ENCODE measurements around the gene KCNG2.

DNA sequence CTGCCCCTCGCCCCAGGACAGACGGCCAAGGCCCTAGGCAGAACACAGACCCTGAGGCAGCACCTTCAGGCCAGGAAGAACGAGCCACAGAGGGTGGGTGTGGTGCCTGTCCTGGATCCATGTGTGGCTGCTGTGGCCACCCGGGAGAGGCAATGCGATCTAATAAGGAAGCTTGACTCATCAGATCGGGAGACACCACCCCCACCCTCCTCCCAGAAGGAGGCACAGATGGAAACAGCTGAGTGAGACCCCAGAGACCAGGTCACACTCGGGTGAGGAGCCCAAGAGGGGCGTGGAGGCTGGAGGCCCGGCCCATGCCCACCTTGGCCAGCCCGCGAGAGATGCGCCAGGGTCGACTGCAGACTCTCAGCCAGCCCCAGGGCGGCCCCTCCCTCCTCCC lies 20.3 kb downstream of the KCNG2 start:
- TF ChIP-seq SMC3 (conservative IDR thresholded peaks at IDR 0.05; ENCODE audit: poor library complexity) (no peak), EP300 (conservative IDR thresholded peaks at IDR 0.05; ENCODE audit: poor library complexity, severe bottlenecking) (no peak), POLR2AphosphoS5 (IDR thresholded peaks at IDR 0.05) (no peak), RAD21 (conservative IDR thresholded peaks at IDR 0.05) (no peak), EZH2 (IDR thresholded peaks at IDR 0.05; ENCODE audit: borderline replicate concordance, insufficient read depth, low read length, poor library complexity, severe bottlenecking) (no peak), TAF1 (IDR thresholded peaks at IDR 0.05; ENCODE audit: low read depth) (no peak), MXI1 (conservative IDR thresholded peaks at IDR 0.05; ENCODE audit: poor library complexity, severe bottlenecking) (no peak)
- TF ChIP-seq, protein P1, sequence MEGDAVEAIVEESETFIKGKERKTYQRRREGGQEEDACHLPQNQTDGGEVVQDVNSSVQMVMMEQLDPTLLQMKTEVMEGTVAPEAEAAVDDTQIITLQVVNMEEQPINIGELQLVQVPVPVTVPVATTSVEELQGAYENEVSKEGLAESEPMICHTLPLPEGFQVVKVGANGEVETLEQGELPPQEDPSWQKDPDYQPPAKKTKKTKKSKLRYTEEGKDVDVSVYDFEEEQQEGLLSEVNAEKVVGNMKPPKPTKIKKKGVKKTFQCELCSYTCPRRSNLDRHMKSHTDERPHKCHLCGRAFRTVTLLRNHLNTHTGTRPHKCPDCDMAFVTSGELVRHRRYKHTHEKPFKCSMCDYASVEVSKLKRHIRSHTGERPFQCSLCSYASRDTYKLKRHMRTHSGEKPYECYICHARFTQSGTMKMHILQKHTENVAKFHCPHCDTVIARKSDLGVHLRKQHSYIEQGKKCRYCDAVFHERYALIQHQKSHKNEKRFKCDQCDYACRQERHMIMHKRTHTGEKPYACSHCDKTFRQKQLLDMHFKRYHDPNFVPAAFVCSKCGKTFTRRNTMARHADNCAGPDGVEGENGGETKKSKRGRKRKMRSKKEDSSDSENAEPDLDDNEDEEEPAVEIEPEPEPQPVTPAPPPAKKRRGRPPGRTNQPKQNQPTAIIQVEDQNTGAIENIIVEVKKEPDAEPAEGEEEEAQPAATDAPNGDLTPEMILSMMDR (IDR thresholded peaks at IDR 0.05; ENCODE audit: poor library complexity, severe bottlenecking): no peak
